AG09319 (cell line): ENCODE data around the gene AFAP1.

Experiments used
- DNase-seq: peaks from one replicate; pipeline ENCODE4 v3.0.0-alpha.2; 2010; ENCODE audit warnings: low read depth; ENCODE audit errors: extremely low read depth
- TF ChIP-seq, protein P1 (sequence below): IDR thresholded peaks from 2 replicates; pipeline ENCODE4 v1.5.1; 2011; ENCODE audit warnings: low read depth, mild to moderate bottlenecking, inconsistent platforms, low read length, moderate library complexity

AFAP1 gene

DNA sequence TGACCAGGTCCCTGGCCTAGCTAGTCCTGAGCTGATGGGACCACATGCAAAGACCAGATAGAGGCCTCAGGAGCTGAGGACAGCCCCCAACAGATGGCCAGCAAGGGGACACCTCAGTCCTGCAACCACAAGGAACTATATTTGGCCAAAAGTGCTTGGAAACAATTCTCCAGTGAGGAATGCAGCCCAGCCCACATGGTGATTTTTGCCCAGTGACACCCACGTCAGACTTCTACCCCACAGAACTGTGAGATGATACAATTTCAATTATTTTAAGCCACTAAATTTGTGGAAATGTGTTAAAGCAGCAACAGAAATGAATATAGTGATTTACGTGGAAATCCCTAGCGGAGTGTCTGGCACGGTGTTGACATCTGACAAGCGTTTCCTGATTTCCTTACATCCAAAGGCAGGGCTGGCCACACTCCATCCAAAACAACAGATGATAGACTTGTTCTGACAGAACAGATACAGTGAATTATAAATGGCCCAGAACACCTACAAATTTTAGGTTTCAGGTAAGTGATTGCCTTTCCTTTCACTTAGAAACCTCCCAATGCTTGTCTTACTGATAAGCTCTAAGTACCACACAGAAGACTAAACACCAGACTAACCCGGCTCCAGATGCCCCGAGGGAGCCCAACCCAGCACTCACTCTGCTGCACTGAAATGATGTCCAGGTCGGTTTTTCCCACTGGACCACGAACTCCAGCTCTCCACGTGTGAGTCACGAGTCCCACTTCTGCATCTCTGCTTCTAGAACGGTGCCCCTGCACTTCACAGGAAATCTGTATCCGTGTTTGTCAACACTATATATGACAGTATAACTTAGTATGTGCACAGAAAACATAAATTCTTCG, 5.8 kb downstream of the AFAP1 start:
- TF ChIP-seq, protein P1, sequence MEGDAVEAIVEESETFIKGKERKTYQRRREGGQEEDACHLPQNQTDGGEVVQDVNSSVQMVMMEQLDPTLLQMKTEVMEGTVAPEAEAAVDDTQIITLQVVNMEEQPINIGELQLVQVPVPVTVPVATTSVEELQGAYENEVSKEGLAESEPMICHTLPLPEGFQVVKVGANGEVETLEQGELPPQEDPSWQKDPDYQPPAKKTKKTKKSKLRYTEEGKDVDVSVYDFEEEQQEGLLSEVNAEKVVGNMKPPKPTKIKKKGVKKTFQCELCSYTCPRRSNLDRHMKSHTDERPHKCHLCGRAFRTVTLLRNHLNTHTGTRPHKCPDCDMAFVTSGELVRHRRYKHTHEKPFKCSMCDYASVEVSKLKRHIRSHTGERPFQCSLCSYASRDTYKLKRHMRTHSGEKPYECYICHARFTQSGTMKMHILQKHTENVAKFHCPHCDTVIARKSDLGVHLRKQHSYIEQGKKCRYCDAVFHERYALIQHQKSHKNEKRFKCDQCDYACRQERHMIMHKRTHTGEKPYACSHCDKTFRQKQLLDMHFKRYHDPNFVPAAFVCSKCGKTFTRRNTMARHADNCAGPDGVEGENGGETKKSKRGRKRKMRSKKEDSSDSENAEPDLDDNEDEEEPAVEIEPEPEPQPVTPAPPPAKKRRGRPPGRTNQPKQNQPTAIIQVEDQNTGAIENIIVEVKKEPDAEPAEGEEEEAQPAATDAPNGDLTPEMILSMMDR = no peak
- no peak for DNase-seq

DNA sequence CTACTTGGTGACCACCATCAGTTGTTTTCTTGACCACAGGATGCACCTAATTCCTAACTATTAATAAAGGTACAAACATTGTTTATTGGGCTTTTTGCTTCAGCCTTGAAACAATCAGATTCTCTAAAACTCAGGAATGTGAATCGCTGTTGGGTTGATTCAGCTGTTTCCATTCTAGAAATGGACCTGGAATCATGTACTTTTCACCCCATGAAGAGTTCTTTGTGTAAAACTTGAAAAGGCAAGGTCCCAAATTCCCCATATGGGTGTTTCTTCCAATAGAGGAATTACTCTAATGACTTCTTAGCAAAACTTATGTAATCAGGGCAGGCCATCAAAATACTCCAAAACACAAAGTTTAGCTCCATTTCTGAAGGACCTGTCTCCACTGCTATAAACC, 7.4 kb downstream of the AFAP1 start:
- TF ChIP-seq, protein P1 = no peak
- DNase-seq = no peak

DNA sequence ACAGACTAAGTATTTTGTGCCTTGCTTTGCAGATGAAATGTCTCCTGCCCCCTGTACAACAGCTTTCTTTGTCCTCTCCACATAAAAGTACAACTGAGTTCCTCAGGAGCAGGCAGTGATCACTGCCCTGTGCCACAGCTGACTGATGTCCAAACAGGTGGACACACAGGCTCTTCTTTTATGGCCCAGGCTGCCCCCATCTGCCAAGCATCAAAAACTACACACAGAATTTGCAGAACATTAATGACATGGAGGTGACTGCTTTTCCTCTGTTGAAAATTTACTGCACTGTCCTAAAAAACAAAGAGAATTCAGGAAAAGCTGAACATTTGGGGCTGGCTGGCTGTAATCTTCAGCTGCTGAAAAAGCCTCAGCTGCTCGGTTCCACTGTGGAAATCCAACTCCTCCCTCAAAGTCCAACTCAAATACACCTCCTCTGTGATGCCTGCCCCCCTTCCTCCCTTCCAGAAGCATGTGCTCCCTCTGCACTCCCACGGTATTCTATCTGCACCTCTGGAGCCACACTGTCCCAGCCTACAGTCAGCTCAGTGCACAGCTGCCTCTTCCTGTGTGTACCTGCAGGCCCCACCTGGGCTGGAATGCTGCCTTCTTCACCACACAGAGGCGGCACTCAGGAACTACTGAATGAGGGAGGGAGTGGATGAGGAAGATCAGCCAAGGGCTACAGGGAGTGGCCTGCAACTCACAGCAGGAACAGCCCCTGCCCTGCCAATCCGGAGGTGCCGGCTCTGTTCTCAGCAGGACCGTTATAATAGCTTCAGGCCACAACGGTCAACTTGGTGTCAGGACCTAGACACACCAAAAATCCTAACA, 10.3 kb downstream of the AFAP1 start:
- DNase-seq = no peak
- TF ChIP-seq, protein P1 = peak; percentile 28

DNA sequence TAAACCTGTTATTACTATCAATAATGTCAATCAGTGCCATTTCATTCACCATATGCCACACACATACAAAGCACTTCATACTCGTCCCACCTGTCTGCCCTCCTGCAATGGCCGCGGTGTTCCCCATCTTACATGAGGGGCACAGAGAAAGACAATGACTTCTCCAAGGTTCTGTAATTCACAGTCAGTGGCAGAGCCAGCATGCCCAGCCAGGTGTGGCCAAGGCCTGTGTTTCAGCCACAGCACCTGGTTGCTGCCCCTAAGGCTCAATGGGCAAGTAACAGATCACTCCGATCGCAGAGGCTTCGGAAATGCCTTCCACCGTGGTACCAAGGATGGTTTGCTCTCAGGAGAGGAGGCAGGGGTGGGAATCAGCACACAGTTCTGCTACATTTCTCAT, 10.9 kb downstream of the AFAP1 start:
- DNase-seq = no peak
- TF ChIP-seq, protein P1 = no peak

DNA sequence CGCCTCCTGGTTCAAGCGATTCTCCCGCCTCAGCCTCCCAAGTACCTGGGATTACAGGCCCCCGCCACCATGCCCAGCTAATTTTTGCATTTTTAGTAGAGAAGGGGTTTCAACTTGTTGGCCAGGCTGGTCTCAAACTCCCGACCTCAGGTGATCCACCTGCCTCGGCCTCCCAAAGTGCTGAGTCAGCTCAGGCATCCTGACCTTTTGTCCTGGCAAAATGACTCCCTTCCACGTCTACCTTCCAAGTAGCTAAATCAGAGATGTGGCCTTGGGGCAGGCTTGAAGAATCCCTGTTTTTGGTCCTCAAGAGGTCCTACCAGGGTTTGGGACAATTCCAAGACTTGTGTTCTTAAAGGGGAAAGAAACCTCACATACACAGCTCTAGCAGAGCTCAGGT, 12.8 kb downstream of the AFAP1 start:
- TF ChIP-seq, protein P1 = no peak
- DNase-seq = no peak

DNA sequence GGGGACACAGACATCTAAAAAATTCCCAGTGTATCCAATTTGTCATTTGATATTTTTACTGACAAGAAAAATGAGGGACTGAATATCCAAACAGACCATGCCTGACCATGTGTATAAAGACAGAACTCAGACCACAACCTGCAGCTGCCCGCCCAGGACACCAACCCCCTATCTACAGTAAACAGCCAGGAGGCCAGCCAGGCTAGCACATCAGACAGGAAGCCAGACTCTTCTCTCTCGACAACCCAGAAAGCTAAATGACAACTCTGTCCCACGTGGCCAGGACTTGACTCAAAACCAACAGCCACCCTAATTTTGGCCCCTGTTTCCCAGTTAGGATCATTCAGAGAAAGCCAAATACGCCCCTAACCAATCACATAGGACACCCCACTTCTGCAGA, 15.1 kb downstream of the AFAP1 start:
- TF ChIP-seq, protein P1 = no peak
- no peak for DNase-seq

DNA sequence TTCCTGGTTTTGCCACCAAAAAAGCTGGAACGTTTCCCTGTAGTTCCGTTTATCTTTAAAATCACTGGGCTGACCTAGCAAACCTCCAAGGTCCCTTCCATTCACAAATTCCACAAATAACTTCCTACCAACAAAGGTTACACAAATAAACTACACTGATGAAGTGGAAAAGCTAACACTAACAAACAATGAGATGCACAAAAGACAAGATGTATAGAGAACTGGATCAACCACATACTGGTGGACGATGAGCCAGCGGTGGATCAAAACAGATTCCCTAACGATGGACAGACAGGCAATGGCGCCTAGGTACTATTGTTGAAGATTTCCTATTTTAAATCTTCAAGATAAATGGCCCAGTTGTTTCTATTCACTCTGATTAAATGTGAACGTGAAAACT, 15.5 kb downstream of the AFAP1 start:
- TF ChIP-seq, protein P1 = no peak
- no peak for DNase-seq
